Measurements from ENCODE around the gene IGFBP4. TPM values are rescaled to one million over a fixed set of nuclear protein-coding genes. Genes with fewer than 3 reads are reported as not detected.

The IGFBP4 gene
- total RNA-seq, 1 experiment from 2014 or later: 22.5 TPM

DNA sequence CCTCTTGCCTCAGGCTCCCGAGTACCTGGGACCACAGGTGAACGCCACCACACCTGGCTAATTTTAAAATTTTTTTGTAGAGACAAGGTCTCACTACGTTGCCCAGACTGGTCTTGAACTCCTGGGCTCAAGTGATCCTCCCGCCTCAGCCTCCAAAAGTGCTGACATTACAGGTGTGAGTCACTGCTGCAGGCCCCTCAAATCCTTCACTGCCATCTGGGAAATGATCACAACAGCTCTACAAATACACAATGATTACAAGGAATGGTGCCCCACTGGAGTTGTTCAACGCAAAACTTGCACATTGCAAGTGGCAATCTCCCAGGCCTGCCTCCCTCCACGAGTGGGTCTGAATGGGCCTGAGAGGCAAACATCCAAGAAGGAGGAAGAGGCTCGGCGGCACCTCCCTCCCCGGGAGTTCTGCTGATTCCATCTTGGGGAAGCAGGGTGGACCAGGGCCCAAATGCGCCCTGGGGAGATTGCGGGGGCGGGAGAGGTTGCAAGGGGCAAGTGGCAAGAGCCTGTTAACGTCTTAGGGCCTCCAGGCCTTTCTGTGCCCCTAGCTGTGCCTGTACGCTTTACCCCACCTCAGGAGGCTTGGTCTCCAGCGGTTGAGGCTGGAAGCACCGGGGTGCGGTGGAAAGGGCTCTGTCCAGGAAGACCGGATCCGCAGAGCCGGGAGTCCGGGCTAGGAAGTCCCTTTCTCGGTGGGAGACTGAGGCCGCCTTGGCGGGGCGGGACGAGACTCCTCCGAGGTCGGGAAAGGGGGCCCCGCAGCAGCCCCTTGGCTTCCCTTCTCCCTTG, 656 bp upstream of the IGFBP4 start:
- peak in 1 of 2 experiments; percentile 45 for DNase-seq (ENCODE audit: low read depth in 1 of 2, low spot score in 2 of 2)
- Histone ChIP-seq H3K36me3 (no peaks in the 10 kb centered on the region), H3K4me1 (replicated peaks) (peaks cover 34% of the 10 kb centered on the region), H3K4me3 (peak overlapping the region; percentile 57), H3K9me3 (replicated peaks) (no peaks in the 10 kb centered on the region), H3K27ac (peak overlapping the region; percentile 45; the same call in 1 of the 2 replicates), H3K27me3 (replicated peaks) (no peaks in the 10 kb centered on the region)

GRCh38 chr17:40443988-40444899, 994 bp downstream of the IGFBP4 start:
- no peak for DNase-seq (ENCODE audit: low read depth in 1 of 2, low spot score in 2 of 2)
- Histone ChIP-seq H3K9me3 (replicated peaks) (no peaks in the 10 kb centered on the region), H3K4me3 (peak overlapping the region; percentile 57), H3K27ac (peak overlapping the region; percentile 72), H3K27me3 (replicated peaks) (no peaks in the 10 kb centered on the region), H3K4me1 (replicated peaks) (peaks cover 34% of the 10 kb centered on the region), H3K36me3 (no peaks in the 10 kb centered on the region)

DNA sequence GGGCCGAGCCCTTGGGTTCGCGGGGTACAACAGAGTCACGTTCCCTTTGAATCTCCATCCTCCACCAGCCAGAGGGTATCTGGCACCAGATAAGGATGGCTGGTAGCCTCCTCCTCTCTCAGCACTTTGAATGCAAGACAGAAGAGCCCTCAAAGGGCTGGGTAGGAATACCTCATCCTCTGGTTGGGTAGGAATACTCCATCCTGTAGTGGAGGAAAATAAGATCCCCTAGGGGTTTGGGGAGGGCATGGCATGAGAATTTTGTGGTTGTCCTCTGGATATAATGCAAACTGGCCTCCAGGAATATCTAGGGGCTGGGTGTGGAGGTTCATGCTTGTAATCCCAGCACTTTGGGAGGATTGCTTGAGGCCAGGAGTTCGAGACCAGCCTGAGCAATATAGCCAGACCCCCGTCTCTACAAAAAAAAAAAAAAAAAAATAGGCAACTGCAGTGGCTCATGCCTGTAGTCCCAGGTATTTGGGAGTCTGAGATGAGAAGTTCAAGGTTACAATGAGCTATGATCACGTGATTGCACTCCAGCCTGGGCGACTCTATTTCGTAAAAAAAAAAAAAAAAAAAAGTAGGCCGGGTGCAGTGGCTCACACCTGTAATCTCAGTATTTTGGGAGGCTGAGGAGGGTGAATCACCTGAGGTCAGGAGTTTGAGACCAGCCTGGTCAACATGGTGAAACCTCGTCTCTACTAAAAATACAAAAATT, 2.7 kb downstream of the IGFBP4 start:
- H3K4me3 ChIP-seq: no peak overlapping the region
- peak overlapping the region; percentile 72 for H3K27ac ChIP-seq
- H3K9me3 ChIP-seq (replicated peaks): no peaks in the 10 kb centered on the region
- no peak for DNase-seq (ENCODE audit: low read depth in 1 of 2, low spot score in 2 of 2)
- H3K4me1 ChIP-seq (replicated peaks): peaks cover 36% of the 10 kb centered on the region
- H3K36me3 ChIP-seq: no peaks in the 10 kb centered on the region
- H3K27me3 ChIP-seq (replicated peaks): no peaks in the 10 kb centered on the region

- H3K27ac ChIP-seq: no peak overlapping the region
- H3K9me3 ChIP-seq (replicated peaks): no peaks in the 10 kb centered on the region
- H3K4me3 ChIP-seq: no peak overlapping the region
- peaks cover 49% of the 10 kb centered on the region for H3K4me1 ChIP-seq (replicated peaks)
- no peaks in the 10 kb centered on the region for H3K27me3 ChIP-seq (replicated peaks)
- H3K36me3 ChIP-seq: no peaks in the 10 kb centered on the region
- no peak for DNase-seq (ENCODE audit: low read depth in 1 of 2, low spot score in 2 of 2)
Observed at GRCh38 chr17:40447148-40447644, 3.9 kb downstream of the IGFBP4 start.

GRCh38 chr17:40447806-40448205, 4.6 kb downstream of the IGFBP4 start:
- no peak for DNase-seq (ENCODE audit: low read depth in 1 of 2, low spot score in 2 of 2)
- Histone ChIP-seq H3K27me3 (replicated peaks) (no peaks in the 10 kb centered on the region), H3K36me3 (no peaks in the 10 kb centered on the region; the same call in 1 of the 2 replicates), H3K27ac (no peak overlapping the region), H3K9me3 (replicated peaks) (no peaks in the 10 kb centered on the region), H3K4me3 (no peak overlapping the region), H3K4me1 (replicated peaks) (peaks cover 50% of the 10 kb centered on the region)

- Histone ChIP-seq H3K4me1 (replicated peaks) (peaks cover 50% of the 10 kb centered on the region), H3K36me3 (peaks cover 4% of the 10 kb centered on the region), H3K4me3 (no peak overlapping the region), H3K27ac (no peak overlapping the region), H3K27me3 (replicated peaks) (no peaks in the 10 kb centered on the region), H3K9me3 (replicated peaks) (no peaks in the 10 kb centered on the region)
- no peak for DNase-seq (ENCODE audit: low read depth in 1 of 2, low spot score in 2 of 2)
Observed at GRCh38 chr17:40448213-40448638, 5.0 kb downstream of the IGFBP4 start.

DNA sequence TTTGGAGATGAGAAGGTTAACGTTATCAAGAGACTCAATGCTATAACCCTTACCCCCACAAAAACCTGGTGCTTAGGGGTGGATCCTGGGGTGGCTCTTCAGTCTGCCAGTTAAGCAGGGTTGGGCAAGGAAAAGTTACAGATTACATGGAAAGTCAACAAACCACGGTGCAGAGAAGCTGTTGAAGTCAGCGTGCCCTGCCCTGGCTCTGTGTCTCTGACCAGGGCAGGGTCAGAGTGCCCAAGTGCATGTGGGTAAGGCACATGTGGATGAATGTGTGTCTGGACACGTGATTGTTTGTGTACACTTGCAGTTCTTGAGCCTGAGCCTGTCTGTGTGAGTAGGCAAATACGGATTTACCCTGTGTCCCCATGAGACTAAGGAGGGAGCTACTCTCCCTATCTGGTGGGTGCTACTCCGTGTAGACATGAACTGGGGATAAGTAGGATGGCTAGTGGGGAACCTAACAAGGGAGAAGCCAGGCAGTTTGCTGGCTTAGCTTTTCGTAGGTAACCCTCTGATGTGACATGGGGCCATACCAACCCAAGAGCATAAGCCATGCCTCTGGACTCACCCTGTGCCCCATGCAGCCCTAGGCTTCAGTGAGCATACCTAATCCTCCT, 5.5 kb downstream of the IGFBP4 start:
- Histone ChIP-seq H3K27ac (no peak overlapping the region), H3K9me3 (replicated peaks) (no peaks in the 10 kb centered on the region), H3K4me3 (no peak overlapping the region), H3K27me3 (replicated peaks) (no peaks in the 10 kb centered on the region), H3K4me1 (replicated peaks) (peaks cover 47% of the 10 kb centered on the region), H3K36me3 (peaks cover 9% of the 10 kb centered on the region)
- DNase-seq (ENCODE audit: low read depth in 1 of 2, low spot score in 2 of 2): no peak

DNA sequence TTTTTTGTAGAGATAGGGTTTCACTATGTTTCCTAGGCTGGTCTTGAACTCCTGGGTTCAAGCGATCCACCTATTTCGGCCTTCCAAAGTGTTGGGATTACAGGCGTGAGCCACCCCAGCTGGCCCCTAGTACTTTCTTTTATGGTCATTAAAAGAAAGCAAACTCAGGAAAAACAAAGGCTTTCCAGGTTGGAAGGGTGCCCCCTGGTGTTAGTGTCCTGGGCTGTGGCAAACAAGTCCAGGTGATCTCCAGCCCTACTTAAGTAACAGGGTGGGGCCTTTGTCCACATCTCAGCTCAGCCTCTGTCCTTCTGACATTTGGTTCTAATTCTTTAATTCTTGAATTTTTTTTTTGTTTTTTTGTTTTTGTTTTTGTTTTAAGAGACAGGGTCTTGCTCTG, 6.9 kb downstream of the IGFBP4 start:
- no peaks in the 10 kb centered on the region for H3K27me3 ChIP-seq (replicated peaks)
- no peaks in the 10 kb centered on the region for H3K9me3 ChIP-seq (replicated peaks)
- no peak overlapping the region for H3K4me3 ChIP-seq
- DNase-seq (ENCODE audit: low read depth in 1 of 2, low spot score in 2 of 2): no peak
- no peak overlapping the region for H3K27ac ChIP-seq
- peaks cover 34% of the 10 kb centered on the region for H3K4me1 ChIP-seq (replicated peaks)
- H3K36me3 ChIP-seq: peaks cover 20% of the 10 kb centered on the region

DNA sequence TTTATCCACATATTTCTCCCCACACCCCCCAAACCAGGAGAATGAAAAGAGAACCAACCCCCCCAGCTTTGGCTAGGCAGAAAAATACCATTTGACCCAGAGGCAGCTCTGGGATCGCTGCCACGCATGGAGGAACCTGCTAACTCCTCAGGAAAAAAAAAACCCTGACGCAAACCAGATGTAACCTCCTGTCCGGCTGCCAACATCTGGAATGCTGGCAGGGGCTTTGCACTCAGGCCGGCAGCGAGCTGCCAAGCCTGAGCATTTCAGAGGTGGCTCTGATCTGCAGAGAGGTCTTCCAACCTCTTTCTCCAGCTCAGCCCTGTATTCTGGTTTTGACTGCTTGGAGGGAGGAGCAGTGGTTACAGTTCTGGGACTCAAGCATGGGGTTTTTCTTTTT, 8.2 kb downstream of the IGFBP4 start:
- peaks cover 25% of the 10 kb centered on the region for H3K36me3 ChIP-seq
- DNase-seq (ENCODE audit: low read depth in 1 of 2, low spot score in 2 of 2): peak in 1 of 2 experiments; percentile 32
- no peaks in the 10 kb centered on the region for H3K9me3 ChIP-seq (replicated peaks)
- H3K27ac ChIP-seq: peak overlapping the region; percentile 32; the same call in 1 of the 2 replicates
- H3K27me3 ChIP-seq (replicated peaks): no peaks in the 10 kb centered on the region
- no peak overlapping the region for H3K4me3 ChIP-seq
- peaks cover 27% of the 10 kb centered on the region for H3K4me1 ChIP-seq (replicated peaks)

- no peak overlapping the region for H3K4me3 ChIP-seq
- peak; percentile 81 to 85 for DNase-seq (ENCODE audit: low read depth in 1 of 2, low spot score in 2 of 2)
- no peaks in the 10 kb centered on the region for H3K9me3 ChIP-seq (replicated peaks)
- H3K36me3 ChIP-seq: peaks cover 33% of the 10 kb centered on the region
- H3K4me1 ChIP-seq (replicated peaks): peaks cover 33% of the 10 kb centered on the region
- H3K27me3 ChIP-seq (replicated peaks): no peaks in the 10 kb centered on the region
- peak overlapping the region; percentile 32 for H3K27ac ChIP-seq
Observed at GRCh38 chr17:40452216-40452787, 9.1 kb downstream of the IGFBP4 start.

- peaks cover 40% of the 10 kb centered on the region for H3K4me1 ChIP-seq (replicated peaks)
Observed at GRCh38 chr17:40452921-40453378, 9.7 kb downstream of the IGFBP4 start.

DNA sequence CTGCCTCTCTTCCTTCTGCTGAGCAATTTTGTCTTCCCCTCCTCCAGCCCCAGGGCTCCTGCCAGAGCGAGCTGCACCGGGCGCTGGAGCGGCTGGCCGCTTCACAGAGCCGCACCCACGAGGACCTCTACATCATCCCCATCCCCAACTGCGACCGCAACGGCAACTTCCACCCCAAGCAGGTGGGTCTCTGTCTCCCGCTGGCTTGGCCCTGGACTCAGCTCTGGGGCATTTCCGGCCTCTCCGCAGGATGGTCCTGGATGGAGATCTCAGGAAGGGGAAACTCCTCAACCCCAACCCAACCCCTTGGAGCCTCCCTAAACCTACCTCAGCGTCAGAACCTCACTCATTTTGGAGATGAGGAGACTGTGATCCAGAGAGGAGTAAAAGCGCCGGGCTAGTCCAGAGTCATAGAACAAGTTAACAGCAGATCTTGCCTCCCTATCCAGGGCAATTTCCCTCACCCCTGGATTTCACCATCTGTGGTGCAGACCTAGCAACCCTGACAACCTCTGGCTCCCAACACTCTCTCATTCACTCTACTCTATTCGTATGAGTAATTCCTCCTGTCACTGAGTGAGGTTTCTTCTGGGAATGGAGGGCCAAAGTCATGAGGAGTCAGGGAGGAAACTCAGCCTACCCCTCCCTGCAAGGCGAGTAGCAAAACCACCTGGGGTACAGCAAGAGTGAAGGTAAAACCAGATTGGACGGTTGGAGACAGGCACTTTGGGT, 10.8 kb downstream of the IGFBP4 start:
- peaks cover 34% of the 10 kb centered on the region for H3K36me3 ChIP-seq
- DNase-seq (ENCODE audit: low read depth in 1 of 2, low spot score in 2 of 2): no peak
- H3K9me3 ChIP-seq (replicated peaks): no peaks in the 10 kb centered on the region
- no peaks in the 10 kb centered on the region for H3K27me3 ChIP-seq (replicated peaks)
- H3K4me3 ChIP-seq: no peak overlapping the region
- no peak overlapping the region for H3K27ac ChIP-seq
- H3K4me1 ChIP-seq (replicated peaks): peaks cover 51% of the 10 kb centered on the region

More at GRCh38 chr17:40452921-40453378, 9.7 kb downstream of the IGFBP4 start:
- DNase-seq (ENCODE audit: low read depth in 1 of 2, low spot score in 2 of 2): no peak
- Histone ChIP-seq H3K27ac (0 out of 2 replicates have a peak overlapping the region, but pooled peaks have one; percentile 13), H3K27me3 (replicated peaks) (no peaks in the 10 kb centered on the region), H3K36me3 (peaks cover 34% of the 10 kb centered on the region), H3K4me3 (no peak overlapping the region), H3K9me3 (replicated peaks) (no peaks in the 10 kb centered on the region)

Measured in SJSA1 (cell line).